Activated B cell treated with CpG ODN at 0.5 μM for 24 hours (primary cell): ENCODE data around the gene LEO1. TPM values are rescaled to one million over a fixed set of nuclear protein-coding genes. Genes with fewer than 3 reads are reported as not detected.

Experiments used
- ATAC-seq: fragments of 200-7000 bp; cut with Tn5 transposase; one replicate; pipeline ENCODE4 v1.10.0; 2021; ENCODE audit warnings: low read depth, mild to moderate bottlenecking, moderate library complexity
- CTCF ChIA-PET: fragments of 350-600 bp; sonication (Branson Sonifier 250); formaldehyde crosslinking; loops from one replicate; lab custom pipeline; 2021; ENCODE audit warnings: antibody characterized with exemption; lab: Charles Lee
- POLR2A ChIA-PET: fragments of 350-600 bp; sonication (Branson Sonifier 250); formaldehyde crosslinking; loops from one replicate; lab custom pipeline; 2021; ENCODE audit warnings: antibody characterized with exemption; lab: Charles Lee
- DNase-seq: peaks from one replicate; pipeline ENCODE4 v3.0.0; 2022
- H3K27ac Mint-ChIP-seq: one replicate; pipeline ENCODE4 v1.8.0; 2020; ENCODE audit warnings: mixed read lengths
- H3K27me3 Mint-ChIP-seq: one replicate; pipeline ENCODE4 v1.8.0; 2021; ENCODE audit warnings: mixed read lengths
- H3K36me3 Mint-ChIP-seq: one replicate; pipeline ENCODE4 v1.8.0; 2021; ENCODE audit warnings: low read depth, mixed read lengths
- H3K4me1 Mint-ChIP-seq: one replicate; pipeline ENCODE4 v1.8.0; 2021; ENCODE audit warnings: mixed read lengths
- H3K4me3 Mint-ChIP-seq: one replicate; pipeline ENCODE4 v1.8.0; 2020; ENCODE audit warnings: mild to moderate bottlenecking, mixed read lengths
- H3K9me3 Mint-ChIP-seq: one replicate; pipeline ENCODE4 v1.8.0; 2020; ENCODE audit warnings: mixed read lengths
- CTCF ChIP-seq: fragments of 200-600 bp; IDR thresholded peaks from one replicate; pipeline ENCODE4 v1.8.0; 2022; ENCODE audit warnings: antibody characterized with exemption, mild to moderate bottlenecking
- intact Hi-C: fragments of 100-400 bp; cut with micrococcal nuclease; formaldehyde crosslinking; loops from one replicate; pipeline ENCODE4 v1.15.1; 2024
- total RNA-seq: library from RNA; stranded (reverse); gene quantifications from 2 replicates; pipeline ENCODE4 v1.2.3, GENCODE V29; 2022

Gene LEO1
- total RNA-seq, 1 donor from 2014 or later, result 19.1 TPM

- peaks cover 51% of the 10 kb centered on the region for H3K36me3 Mint-ChIP-seq
- H3K4me1 Mint-ChIP-seq, result peaks cover 21% of the 10 kb centered on the region
- intact Hi-C loops, result no loop called here
- ATAC-seq, result no peak
- POLR2A ChIA-PET, result no interaction called here
- H3K27ac Mint-ChIP-seq, result no peak overlapping the region
- H3K9me3 Mint-ChIP-seq, result peaks cover 9% of the 10 kb centered on the region
- DNase-seq, result no peak
- no peak for TF ChIP-seq CTCF
- CTCF ChIA-PET, result no interaction called here
- no peaks in the 10 kb centered on the region for H3K27me3 Mint-ChIP-seq
- no peak overlapping the region for H3K4me3 Mint-ChIP-seq
Measured at GRCh38 chr15:51967583-51967982, 4.0 kb downstream of the LEO1 start.

GRCh38 chr15:51966192-51966591, 5.4 kb downstream of the LEO1 start:
- intact Hi-C loops, result no loop called here
- Mint-ChIP-seq H3K4me1 (peaks cover 15% of the 10 kb centered on the region), H3K4me3 (no peak overlapping the region), H3K27me3 (no peaks in the 10 kb centered on the region), H3K9me3 (peaks cover 9% of the 10 kb centered on the region), H3K36me3 (peaks cover 56% of the 10 kb centered on the region), H3K27ac (no peak overlapping the region)
- no peak for DNase-seq
- CTCF ChIA-PET, result no interaction called here
- POLR2A ChIA-PET, result no interaction called here
- TF ChIP-seq CTCF, result no peak
- no peak for ATAC-seq

GRCh38 chr15:51965691-51966090, 5.9 kb downstream of the LEO1 start:
- H3K4me1 Mint-ChIP-seq, result peaks cover 10% of the 10 kb centered on the region
- peaks cover 57% of the 10 kb centered on the region for H3K36me3 Mint-ChIP-seq
- no peak overlapping the region for H3K27ac Mint-ChIP-seq
- no peak for ATAC-seq
- ChIA-PET POLR2A (no interaction called here), CTCF (no interaction called here)
- peaks cover 9% of the 10 kb centered on the region for H3K9me3 Mint-ChIP-seq
- intact Hi-C loops, result no loop called here
- no peak for TF ChIP-seq CTCF
- H3K4me3 Mint-ChIP-seq, result no peak overlapping the region
- DNase-seq, result no peak
- H3K27me3 Mint-ChIP-seq, result no peaks in the 10 kb centered on the region

- Mint-ChIP-seq H3K36me3 (peaks cover 78% of the 10 kb centered on the region), H3K27me3 (no peaks in the 10 kb centered on the region), H3K27ac (no peak overlapping the region), H3K4me1 (no peaks in the 10 kb centered on the region), H3K4me3 (no peak overlapping the region), H3K9me3 (no peaks in the 10 kb centered on the region)
- no peak for DNase-seq
- ChIA-PET CTCF (no interaction called here), POLR2A (no interaction called here)
- intact Hi-C loops, result no loop called here
- TF ChIP-seq CTCF, result no peak
- ATAC-seq, result no peak
Measured at GRCh38 chr15:51955504-51955903, 16.1 kb downstream of the LEO1 start.

- ATAC-seq (no peak), DNase-seq (no peak)
- no peak for TF ChIP-seq CTCF
- CTCF ChIA-PET, result no interaction called here
- Mint-ChIP-seq H3K27ac (no peak overlapping the region), H3K4me1 (no peaks in the 10 kb centered on the region), H3K36me3 (peaks cover 80% of the 10 kb centered on the region), H3K9me3 (no peaks in the 10 kb centered on the region), H3K27me3 (no peaks in the 10 kb centered on the region), H3K4me3 (no peak overlapping the region)
- POLR2A ChIA-PET, result no interaction called here
- intact Hi-C loops, result no loop called here
Measured at GRCh38 chr15:51952805-51953204, 18.8 kb downstream of the LEO1 start.
